ENCODE results near the gene TMEM131.
"Not testable (repeated sequence)": the region's sequence is repeated elsewhere in the genome, so short reads cannot be mapped to it uniquely, and the experiment has no call there.

The TMEM131 gene

DNA sequence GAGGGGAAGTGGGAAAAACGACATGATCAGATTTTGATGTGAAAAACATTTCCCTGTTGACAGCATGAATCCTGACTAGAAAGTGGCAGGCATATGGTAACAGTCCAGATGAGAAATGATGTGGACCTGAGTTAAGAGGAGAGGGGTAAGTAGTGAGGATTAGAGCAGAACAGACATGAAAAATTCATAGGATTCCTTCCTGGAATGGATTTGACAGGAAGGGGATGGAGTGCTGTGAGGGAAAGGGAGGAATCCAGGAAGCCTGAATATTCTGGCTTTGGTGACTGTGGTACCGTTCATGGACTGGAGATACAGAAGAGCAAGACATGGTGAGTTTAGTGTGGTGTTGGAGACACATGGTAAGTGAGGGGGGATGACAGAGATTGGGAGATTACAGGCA, 115.4 kb downstream of the TMEM131 start:
- DNase-seq (ENCODE audit: low read depth in 1 of 2, low spot score in 1 of 2), result no peak
- Histone ChIP-seq H3K4me3 (replicated peaks; ENCODE audit: insufficient read depth, low read length) (no peak overlapping the region), H3K27ac (replicated peaks) (no peak overlapping the region), H3K27me3 (ENCODE audit: insufficient read depth, poor library complexity, severe bottlenecking) (no peaks in the 10 kb centered on the region)
- TF ChIP-seq GABPA (IDR thresholded peaks at IDR 0.05; ENCODE audit: low read depth), result no peak
- no peak for TF ChIP-seq POLR2AphosphoS5 (IDR thresholded peaks at IDR 0.05; ENCODE audit: low read depth)
- TF ChIP-seq, protein P1, sequence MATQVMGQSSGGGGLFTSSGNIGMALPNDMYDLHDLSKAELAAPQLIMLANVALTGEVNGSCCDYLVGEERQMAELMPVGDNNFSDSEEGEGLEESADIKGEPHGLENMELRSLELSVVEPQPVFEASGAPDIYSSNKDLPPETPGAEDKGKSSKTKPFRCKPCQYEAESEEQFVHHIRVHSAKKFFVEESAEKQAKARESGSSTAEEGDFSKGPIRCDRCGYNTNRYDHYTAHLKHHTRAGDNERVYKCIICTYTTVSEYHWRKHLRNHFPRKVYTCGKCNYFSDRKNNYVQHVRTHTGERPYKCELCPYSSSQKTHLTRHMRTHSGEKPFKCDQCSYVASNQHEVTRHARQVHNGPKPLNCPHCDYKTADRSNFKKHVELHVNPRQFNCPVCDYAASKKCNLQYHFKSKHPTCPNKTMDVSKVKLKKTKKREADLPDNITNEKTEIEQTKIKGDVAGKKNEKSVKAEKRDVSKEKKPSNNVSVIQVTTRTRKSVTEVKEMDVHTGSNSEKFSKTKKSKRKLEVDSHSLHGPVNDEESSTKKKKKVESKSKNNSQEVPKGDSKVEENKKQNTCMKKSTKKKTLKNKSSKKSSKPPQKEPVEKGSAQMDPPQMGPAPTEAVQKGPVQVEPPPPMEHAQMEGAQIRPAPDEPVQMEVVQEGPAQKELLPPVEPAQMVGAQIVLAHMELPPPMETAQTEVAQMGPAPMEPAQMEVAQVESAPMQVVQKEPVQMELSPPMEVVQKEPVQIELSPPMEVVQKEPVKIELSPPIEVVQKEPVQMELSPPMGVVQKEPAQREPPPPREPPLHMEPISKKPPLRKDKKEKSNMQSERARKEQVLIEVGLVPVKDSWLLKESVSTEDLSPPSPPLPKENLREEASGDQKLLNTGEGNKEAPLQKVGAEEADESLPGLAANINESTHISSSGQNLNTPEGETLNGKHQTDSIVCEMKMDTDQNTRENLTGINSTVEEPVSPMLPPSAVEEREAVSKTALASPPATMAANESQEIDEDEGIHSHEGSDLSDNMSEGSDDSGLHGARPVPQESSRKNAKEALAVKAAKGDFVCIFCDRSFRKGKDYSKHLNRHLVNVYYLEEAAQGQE (IDR thresholded peaks at IDR 0.05; ENCODE audit: insufficient replicate concordance, low read depth), result no peak
- no peak for TF ChIP-seq SPI1 (IDR thresholded peaks at IDR 0.05; ENCODE audit: borderline replicate concordance, low read depth)
- TF ChIP-seq, protein P2, sequence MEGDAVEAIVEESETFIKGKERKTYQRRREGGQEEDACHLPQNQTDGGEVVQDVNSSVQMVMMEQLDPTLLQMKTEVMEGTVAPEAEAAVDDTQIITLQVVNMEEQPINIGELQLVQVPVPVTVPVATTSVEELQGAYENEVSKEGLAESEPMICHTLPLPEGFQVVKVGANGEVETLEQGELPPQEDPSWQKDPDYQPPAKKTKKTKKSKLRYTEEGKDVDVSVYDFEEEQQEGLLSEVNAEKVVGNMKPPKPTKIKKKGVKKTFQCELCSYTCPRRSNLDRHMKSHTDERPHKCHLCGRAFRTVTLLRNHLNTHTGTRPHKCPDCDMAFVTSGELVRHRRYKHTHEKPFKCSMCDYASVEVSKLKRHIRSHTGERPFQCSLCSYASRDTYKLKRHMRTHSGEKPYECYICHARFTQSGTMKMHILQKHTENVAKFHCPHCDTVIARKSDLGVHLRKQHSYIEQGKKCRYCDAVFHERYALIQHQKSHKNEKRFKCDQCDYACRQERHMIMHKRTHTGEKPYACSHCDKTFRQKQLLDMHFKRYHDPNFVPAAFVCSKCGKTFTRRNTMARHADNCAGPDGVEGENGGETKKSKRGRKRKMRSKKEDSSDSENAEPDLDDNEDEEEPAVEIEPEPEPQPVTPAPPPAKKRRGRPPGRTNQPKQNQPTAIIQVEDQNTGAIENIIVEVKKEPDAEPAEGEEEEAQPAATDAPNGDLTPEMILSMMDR (IDR thresholded peaks at IDR 0.05; ENCODE audit: insufficient read depth, low read length), result no peak

DNA sequence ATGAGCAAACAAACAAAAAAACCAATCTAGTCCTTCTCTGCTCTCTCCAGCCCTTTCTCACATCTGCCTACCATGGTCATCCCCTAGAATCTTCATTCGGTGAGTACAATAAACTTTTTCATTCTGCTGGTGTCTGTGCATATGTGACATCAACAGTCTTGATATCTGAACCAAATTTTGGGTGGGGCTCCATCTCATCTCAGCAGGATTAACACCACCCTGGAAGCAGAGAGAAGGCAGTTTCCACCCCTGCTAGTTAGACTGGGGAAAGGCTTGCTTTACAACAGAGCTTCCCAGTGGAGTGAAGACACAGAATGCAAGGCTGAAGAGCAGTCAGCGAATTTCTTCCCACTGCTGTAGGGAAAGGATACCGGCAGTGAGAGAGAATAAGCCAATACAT, 116.9 kb downstream of the TMEM131 start:
- TF ChIP-seq GABPA (IDR thresholded peaks at IDR 0.05; ENCODE audit: low read depth) (no peak), POLR2AphosphoS5 (IDR thresholded peaks at IDR 0.05; ENCODE audit: low read depth) (no peak), SPI1 (IDR thresholded peaks at IDR 0.05; ENCODE audit: borderline replicate concordance, low read depth) (no peak)
- TF ChIP-seq, protein P1 (IDR thresholded peaks at IDR 0.05; ENCODE audit: insufficient replicate concordance, low read depth), result no peak
- TF ChIP-seq, protein P2 (IDR thresholded peaks at IDR 0.05; ENCODE audit: insufficient read depth, low read length), result no peak
- Histone ChIP-seq H3K27me3 (ENCODE audit: insufficient read depth, poor library complexity, severe bottlenecking) (no peaks in the 10 kb centered on the region), H3K4me3 (replicated peaks; ENCODE audit: insufficient read depth, low read length) (no peak overlapping the region), H3K27ac (replicated peaks) (no peak overlapping the region)
- DNase-seq (ENCODE audit: low read depth in 1 of 2, low spot score in 1 of 2), result no peak

DNA sequence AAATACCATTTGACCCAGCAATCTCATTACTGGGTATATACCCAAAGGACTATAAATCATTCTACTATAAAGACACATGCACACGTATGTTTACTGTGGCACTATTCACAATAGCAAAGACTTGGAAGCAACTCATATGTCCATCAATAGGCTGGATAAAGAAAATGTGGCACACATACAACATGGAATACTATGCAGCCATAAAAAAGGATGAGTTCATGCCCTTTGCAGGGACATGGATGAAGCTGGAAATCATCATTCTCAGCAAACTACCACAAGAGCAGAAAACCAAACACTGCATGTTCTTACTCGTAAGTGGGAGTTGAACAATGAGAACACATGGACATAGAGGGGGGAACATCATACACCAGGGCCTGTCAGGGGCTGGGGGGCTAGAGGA, 117.4 kb downstream of the TMEM131 start:
- not testable (repeated sequence) for DNase-seq (ENCODE audit: low read depth in 1 of 2, low spot score in 1 of 2); H3K4me3 ChIP-seq (replicated peaks; ENCODE audit: insufficient read depth, low read length); H3K27me3 ChIP-seq (ENCODE audit: insufficient read depth, poor library complexity, severe bottlenecking); H3K27ac ChIP-seq (replicated peaks)

DNA sequence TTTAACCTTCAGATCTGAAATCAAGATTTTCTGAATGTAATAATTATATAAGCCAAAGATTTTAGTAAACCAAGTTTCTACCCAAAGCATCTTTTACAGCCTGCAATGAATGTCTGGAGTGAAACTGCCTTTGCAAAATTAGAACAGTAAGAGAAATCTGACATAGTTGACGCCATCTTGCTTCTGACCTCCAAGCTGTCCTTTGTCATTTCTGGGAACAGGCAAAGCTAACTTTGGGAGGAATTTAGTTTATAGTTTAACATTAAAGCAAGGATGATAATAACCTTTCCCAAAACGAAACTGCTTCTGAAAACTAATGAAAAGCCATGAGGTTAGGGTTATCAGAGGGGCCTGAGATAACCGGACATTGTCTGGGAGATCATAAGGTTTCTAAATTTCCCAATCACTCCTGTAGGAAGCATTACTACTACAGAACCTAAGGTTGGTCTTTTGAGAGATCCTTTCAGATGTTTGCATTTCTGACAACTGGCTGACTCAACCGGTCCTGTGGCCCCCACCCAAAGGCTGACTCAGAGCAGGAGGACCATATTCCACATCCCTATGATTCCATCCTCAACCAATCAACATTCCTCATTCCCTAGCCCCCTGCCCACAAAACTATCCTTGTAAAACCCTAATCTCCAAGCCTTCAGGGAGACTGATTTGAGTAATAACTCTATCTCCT, 124.5 kb downstream of the TMEM131 start:
- TF ChIP-seq, protein P2 (IDR thresholded peaks at IDR 0.05; ENCODE audit: insufficient read depth, low read length), result no peak
- no peak for TF ChIP-seq SPI1 (IDR thresholded peaks at IDR 0.05; ENCODE audit: borderline replicate concordance, low read depth)
- TF ChIP-seq, protein P1 (IDR thresholded peaks at IDR 0.05; ENCODE audit: insufficient replicate concordance, low read depth), result no peak
- no peak for TF ChIP-seq GABPA (IDR thresholded peaks at IDR 0.05; ENCODE audit: low read depth)
- no peak for TF ChIP-seq POLR2AphosphoS5 (IDR thresholded peaks at IDR 0.05; ENCODE audit: low read depth)
- H3K27ac ChIP-seq (replicated peaks), result no peak overlapping the region
- H3K27me3 ChIP-seq (ENCODE audit: insufficient read depth, poor library complexity, severe bottlenecking), result no peaks in the 10 kb centered on the region
- no peak for DNase-seq (ENCODE audit: low read depth in 1 of 2, low spot score in 1 of 2)
- no peak overlapping the region for H3K4me3 ChIP-seq (replicated peaks; ENCODE audit: insufficient read depth, low read length)

Measured in HL-60 (cell line).